ENCODE results near the gene RPS6KA4. TPM values are rescaled to one million over a fixed set of nuclear protein-coding genes. Genes with fewer than 3 reads are reported as not detected.
A peak's percentile ranks its signal among the peaks of the same experiment; 100 is the strongest.

The RPS6KA4 gene
- total RNA-seq, 1 experiment from 2014 or later, result 148 TPM

- CTCF ChIA-PET, result no interaction called here
- ATAC-seq (no peak), DNase-seq (no peak)
- Histone ChIP-seq H3K9ac (ENCODE audit: low read length) (no peak overlapping the region), H3K4me1 (ENCODE audit: insufficient read depth, low read length) (peaks cover 5% of the 10 kb centered on the region; the same call in 1 of the 2 replicates), H3K36me3 (ENCODE audit: low read depth, low read length) (no peaks in the 10 kb centered on the region), H3K4me3 (ENCODE audit: low read length) (no peak overlapping the region), H3F3A (ENCODE audit: low read length, unreplicated experiment) (no peaks in the 10 kb centered on the region), H3K9me2 (replicated peaks; ENCODE audit: low read length) (no peaks in the 10 kb centered on the region), H3K27me3 (ENCODE audit: low read length) (no peaks in the 10 kb centered on the region), H4K20me1 (ENCODE audit: low read length) (no peaks in the 10 kb centered on the region), H3K9me3 (ENCODE audit: low read length) (no peaks in the 10 kb centered on the region), H3K79me2 (ENCODE audit: low read length) (no peaks in the 10 kb centered on the region), H2AFZ (ENCODE audit: low read length) (no peak overlapping the region), H3K27ac (ENCODE audit: low read length) (no peak overlapping the region), H3K4me2 (ENCODE audit: low read length) (no peak overlapping the region)
- intact Hi-C loops (cut with micrococcal nuclease), result no loop called here
- POLR2A ChIA-PET (ENCODE audit: unreplicated experiment), result no interaction called here
- TF ChIP-seq EZH2phosphoT487 (IDR thresholded peaks at IDR 0.05; ENCODE audit: borderline replicate concordance, low read length) (no peak), EZH2 (IDR thresholded peaks at IDR 0.05; ENCODE audit: low read length, unreplicated experiment) (no peak)
- TF ChIP-seq, protein P1, sequence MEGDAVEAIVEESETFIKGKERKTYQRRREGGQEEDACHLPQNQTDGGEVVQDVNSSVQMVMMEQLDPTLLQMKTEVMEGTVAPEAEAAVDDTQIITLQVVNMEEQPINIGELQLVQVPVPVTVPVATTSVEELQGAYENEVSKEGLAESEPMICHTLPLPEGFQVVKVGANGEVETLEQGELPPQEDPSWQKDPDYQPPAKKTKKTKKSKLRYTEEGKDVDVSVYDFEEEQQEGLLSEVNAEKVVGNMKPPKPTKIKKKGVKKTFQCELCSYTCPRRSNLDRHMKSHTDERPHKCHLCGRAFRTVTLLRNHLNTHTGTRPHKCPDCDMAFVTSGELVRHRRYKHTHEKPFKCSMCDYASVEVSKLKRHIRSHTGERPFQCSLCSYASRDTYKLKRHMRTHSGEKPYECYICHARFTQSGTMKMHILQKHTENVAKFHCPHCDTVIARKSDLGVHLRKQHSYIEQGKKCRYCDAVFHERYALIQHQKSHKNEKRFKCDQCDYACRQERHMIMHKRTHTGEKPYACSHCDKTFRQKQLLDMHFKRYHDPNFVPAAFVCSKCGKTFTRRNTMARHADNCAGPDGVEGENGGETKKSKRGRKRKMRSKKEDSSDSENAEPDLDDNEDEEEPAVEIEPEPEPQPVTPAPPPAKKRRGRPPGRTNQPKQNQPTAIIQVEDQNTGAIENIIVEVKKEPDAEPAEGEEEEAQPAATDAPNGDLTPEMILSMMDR (conservative IDR thresholded peaks at IDR 0.05; ENCODE audit: low read depth, low read length), result no peak
- BruUV-seq (replicated peaks), result no TSS peak
Observed at GRCh38 chr11:64376071-64376470, 17.1 kb downstream of the RPS6KA4 start.

DNA sequence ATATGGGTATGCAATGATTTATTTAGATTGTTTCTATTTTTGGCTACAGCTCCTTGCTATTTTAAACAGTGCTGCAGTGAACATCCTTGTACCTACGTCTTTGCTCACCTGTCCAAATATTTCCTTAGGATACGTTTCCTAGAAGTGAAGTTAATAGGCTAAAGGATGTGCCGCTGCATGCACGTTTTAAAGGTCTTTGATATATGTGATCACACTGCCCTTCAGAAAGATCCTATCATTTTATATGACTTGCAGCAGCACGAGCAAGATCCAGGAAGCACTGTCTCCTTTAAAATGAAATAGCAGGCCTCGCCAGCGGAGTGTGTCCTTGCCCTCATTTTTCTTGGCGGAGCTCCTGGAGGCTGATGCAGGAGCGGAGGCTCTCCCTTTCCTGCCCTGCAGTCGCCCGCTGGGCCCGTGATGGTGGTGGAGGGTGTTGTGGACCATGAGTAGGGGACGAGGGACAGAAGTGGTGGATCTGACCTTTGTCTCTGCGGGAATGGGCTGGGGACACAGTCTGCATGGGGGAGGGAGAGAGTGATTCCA lies 19.4 kb downstream of the RPS6KA4 start:
- Histone ChIP-seq H3K27me3 (ENCODE audit: low read length) (no peaks in the 10 kb centered on the region), H3K4me2 (ENCODE audit: low read length) (peak overlapping the region; percentile 41), H3K36me3 (ENCODE audit: low read depth, low read length) (no peaks in the 10 kb centered on the region), H3K4me3 (ENCODE audit: low read length) (no peak overlapping the region), H4K20me1 (ENCODE audit: low read length) (no peaks in the 10 kb centered on the region), H3K9me2 (replicated peaks; ENCODE audit: low read length) (no peaks in the 10 kb centered on the region), H3K9ac (ENCODE audit: low read length) (no peak overlapping the region), H3K27ac (ENCODE audit: low read length) (no peak overlapping the region), H3K9me3 (ENCODE audit: low read length) (no peaks in the 10 kb centered on the region), H3K4me1 (ENCODE audit: insufficient read depth, low read length) (peaks cover 5% of the 10 kb centered on the region; the same call in 1 of the 2 replicates), H2AFZ (ENCODE audit: low read length) (peak overlapping the region; percentile 52), H3F3A (ENCODE audit: low read length, unreplicated experiment) (no peaks in the 10 kb centered on the region), H3K79me2 (ENCODE audit: low read length) (no peaks in the 10 kb centered on the region)
- no TSS peak for BruUV-seq (replicated peaks)
- ATAC-seq (peak; percentile 76), DNase-seq (peak; percentile 41)
- TF ChIP-seq EZH2phosphoT487 (IDR thresholded peaks at IDR 0.05; ENCODE audit: borderline replicate concordance, low read length), result no peak
- TF ChIP-seq EZH2 (IDR thresholded peaks at IDR 0.05; ENCODE audit: low read length, unreplicated experiment), result no peak
- TF ChIP-seq, protein P1 (conservative IDR thresholded peaks at IDR 0.05; ENCODE audit: low read depth, low read length), result no peak
- intact Hi-C loops (cut with micrococcal nuclease), result no loop called here
- ChIA-PET POLR2A (ENCODE audit: unreplicated experiment) (no interaction called here), CTCF (interaction anchor here (0.9 kb wide), 1 partner anchor 23 kb away, joined by 3 read pairs; no protein-coding TSS in a partner anchor)

DNA sequence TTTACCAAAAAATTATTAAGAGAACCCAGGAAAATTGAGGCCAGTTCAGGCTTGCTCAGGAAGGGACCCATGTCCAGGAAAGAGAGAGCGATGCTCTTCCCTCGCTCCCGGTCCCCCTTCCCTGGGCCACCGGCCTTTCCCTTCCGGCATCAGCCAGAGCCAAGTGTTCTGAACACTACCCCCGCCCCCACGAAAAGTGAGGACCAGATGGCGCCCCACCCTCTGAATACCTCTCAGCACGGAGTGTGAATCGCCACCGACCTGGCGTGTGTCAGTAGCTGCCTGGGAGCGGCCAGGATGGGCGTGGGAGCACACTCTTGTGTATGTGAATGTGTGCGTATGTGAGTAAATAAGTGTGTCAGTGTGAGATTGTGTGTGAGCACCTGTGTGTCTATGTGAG lies 20.2 kb downstream of the RPS6KA4 start:
- no peak overlapping the region for H3K4me3 ChIP-seq (ENCODE audit: low read length)
- H3K9me3 ChIP-seq (ENCODE audit: low read length), result no peaks in the 10 kb centered on the region
- no peaks in the 10 kb centered on the region for H3F3A ChIP-seq (ENCODE audit: low read length, unreplicated experiment)
- ChIA-PET POLR2A (ENCODE audit: unreplicated experiment) (no interaction called here), CTCF (no interaction called here)
- BruUV-seq (replicated peaks), result no TSS peak
- H3K79me2 ChIP-seq (ENCODE audit: low read length), result no peaks in the 10 kb centered on the region
- ATAC-seq (peak; percentile 19; the same call in 1 of the 2 replicates), DNase-seq (no peak)
- H3K9ac ChIP-seq (ENCODE audit: low read length), result no peak overlapping the region
- H3K36me3 ChIP-seq (ENCODE audit: low read depth, low read length), result no peaks in the 10 kb centered on the region
- no peaks in the 10 kb centered on the region for H4K20me1 ChIP-seq (ENCODE audit: low read length)
- TF ChIP-seq, protein P1 (conservative IDR thresholded peaks at IDR 0.05; ENCODE audit: low read depth, low read length), result no peak
- TF ChIP-seq EZH2phosphoT487 (IDR thresholded peaks at IDR 0.05; ENCODE audit: borderline replicate concordance, low read length) (no peak), EZH2 (IDR thresholded peaks at IDR 0.05; ENCODE audit: low read length, unreplicated experiment) (no peak)
- peak overlapping the region; percentile 52; the same call in 1 of the 2 replicates for H2AFZ ChIP-seq (ENCODE audit: low read length)
- peaks cover 5% of the 10 kb centered on the region; the same call in 1 of the 2 replicates for H3K4me1 ChIP-seq (ENCODE audit: insufficient read depth, low read length)
- no peak overlapping the region for H3K27ac ChIP-seq (ENCODE audit: low read length)
- intact Hi-C loops (cut with micrococcal nuclease), result no loop called here
- H3K27me3 ChIP-seq (ENCODE audit: low read length), result no peaks in the 10 kb centered on the region
- no peak overlapping the region for H3K4me2 ChIP-seq (ENCODE audit: low read length)
- H3K9me2 ChIP-seq (replicated peaks; ENCODE audit: low read length), result no peaks in the 10 kb centered on the region

Measured in PC-3 (cell line).